Measurements from ENCODE around the gene PARD6A.

DNA sequence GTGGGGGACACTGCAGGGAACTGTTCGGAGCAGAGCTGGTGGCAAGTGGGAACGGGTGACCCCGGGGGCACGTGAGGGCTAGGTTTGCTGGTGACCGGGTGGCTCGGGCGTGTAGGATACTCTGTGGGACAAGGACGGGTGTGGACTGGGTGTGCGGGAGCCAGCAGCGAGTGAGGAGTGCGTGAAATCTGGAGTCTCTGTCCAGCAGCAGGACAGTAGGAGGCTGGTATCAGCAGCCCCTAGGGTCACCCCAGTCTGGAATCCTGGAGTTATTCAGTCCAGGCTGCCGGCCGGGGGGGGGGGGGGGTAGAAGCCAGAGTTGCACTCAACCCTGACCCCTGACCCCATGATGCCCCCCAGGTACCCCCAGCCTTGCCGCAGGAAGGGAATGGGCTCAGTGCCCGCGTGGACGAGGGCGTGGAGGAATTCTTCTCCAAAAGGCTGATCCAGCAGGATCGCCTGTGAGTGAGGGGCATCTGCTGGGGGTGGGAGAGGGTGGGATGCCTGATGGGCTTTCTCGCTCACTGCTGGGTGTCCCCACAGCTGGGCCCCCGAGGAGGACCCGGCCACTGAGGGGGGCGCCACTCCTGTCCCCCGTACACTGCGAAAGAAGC is 6.9 kb upstream of the PARD6A start:
- TF ChIP-seq POLR2AphosphoS5 (IDR thresholded peaks at IDR 0.05; ENCODE audit: low read depth, low read length) (no peak), POLR2A (IDR thresholded peaks at IDR 0.05; ENCODE audit: low read depth, low read length) (no peak), TAF1 (IDR thresholded peaks at IDR 0.05; ENCODE audit: borderline replicate concordance, low read depth, low read length) (no peak)

Measured in GM12892 (cell line).